Left lung (tissue), 10 donors: ENCODE data around the gene EPHB1. TPM values are rescaled to one million over a fixed set of nuclear protein-coding genes. Genes with fewer than 3 reads are reported as not detected.

Source experiments
- ATAC-seq: fragments of 200-7000 bp; cut with Tn5 transposase; one replicate; pipeline ENCODE4 v1.9.1; 2020; ENCODE audit warnings: moderate library complexity
- DNase-seq, 4 donors: peaks; one replicate each; pipeline ENCODE4 v3.0.0-alpha.2; 2013 to 2020
- H3K27ac ChIP-seq, 2 donors: fragments of 200-600 bp; sonication (generic) in 1 of 2; one replicate each; pipeline versions ENCODE4 v1.5.0 to v1.8.0; 2020 to 2021
- H3K27me3 ChIP-seq, 2 donors: fragments of 200-600 bp; sonication (generic) in 1 of 2; one replicate each; pipeline versions ENCODE4 v1.5.0 to v1.8.0; 2020 to 2021
- H3K36me3 ChIP-seq, 2 donors: fragments of 200-600 bp; sonication (generic) in 1 of 2; one replicate each; pipeline versions ENCODE4 v1.5.0 to v1.8.0; 2020 to 2021
- H3K4me1 ChIP-seq, 2 donors: fragments of 200-600 bp; one replicate each; pipeline ENCODE4 v1.8.0; 2021
- H3K4me3 ChIP-seq, 2 donors: fragments of 200-600 bp; sonication (generic) in 1 of 2; one replicate each; pipeline versions ENCODE4 v1.5.0 to v1.8.0; 2020 to 2021; ENCODE audit warnings: mild to moderate bottlenecking in 1 of 2
- H3K9me3 ChIP-seq, 2 donors: fragments of 200-600 bp; sonication (generic) in 1 of 2; one replicate each; pipeline versions ENCODE4 v1.5.0 to v1.8.0; 2020 to 2021
- CTCF ChIP-seq, 2 donors: fragments of 200-600 bp; sonication (generic) in 1 of 2; IDR thresholded peaks; one replicate each; pipeline versions ENCODE4 v1.5.0 to v1.8.0; 2021; ENCODE audit warnings: antibody characterized with exemption in 2 of 2
- intact Hi-C, 2 donors: fragments of 100-400 bp; cut with DNase I; formaldehyde crosslinking; loops; one replicate each; pipeline versions ENCODE4 v1.11.2 to v1.14.2; 2022
- polyA plus RNA-seq, 6 donors: library from polyadenylated mRNA; unstranded; fragments of 120-200 nt; gene quantifications; one replicate each; pipeline ENCODE4 v1.2.1, GENCODE V29; 2013; ENCODE audit not compliant: insufficient read length in 6 of 6
- total RNA-seq, 2 donors: library from RNA; stranded (reverse); fragmentation: NEBNext Ultra II Directional; extraction: Animal tissue kit (Norgen Biotek cat#: 25700); gene quantifications; one replicate each; pipeline ENCODE4 v1.2.1, GENCODE V29; 2021
- donor health status: DM: no; HTN: yes; CAD: no.
- donor health status: DM: no; HTN: no; CAD: no.

Gene EPHB1
- total and polyA plus RNA-seq, 8 donors = 1.1 to 4.3 (median 2.7) TPM

GRCh38 chr3:134847349-134847748 is 52.3 kb downstream of the EPHB1 start:
- no peaks in the 10 kb centered on the region for H3K36me3 ChIP-seq
- TF ChIP-seq CTCF (IDR thresholded peaks at IDR 0.05) = no peak

GRCh38 chr3:134849561-134849960 is 54.5 kb downstream of the EPHB1 start:
- Histone ChIP-seq H3K9me3 (no peaks in the 10 kb centered on the region), H3K36me3 (no peaks in the 10 kb centered on the region), H3K27me3 (no peaks in the 10 kb centered on the region), H3K27ac (no peak overlapping the region), H3K4me3 (no peak overlapping the region), H3K4me1 (no peaks in the 10 kb centered on the region)
- intact Hi-C loops = no loop called here
- ATAC-seq (no peak), DNase-seq (no peak)
- no peak for TF ChIP-seq CTCF (IDR thresholded peaks at IDR 0.05)

More at GRCh38 chr3:134847349-134847748, 52.3 kb downstream of the EPHB1 start:
- Histone ChIP-seq H3K4me3 (no peak overlapping the region), H3K9me3 (peaks cover 0 to 6% of the 10 kb centered on the region in 2 donors), H3K27me3 (no peaks in the 10 kb centered on the region), H3K4me1 (no peaks in the 10 kb centered on the region), H3K27ac (no peak overlapping the region)
- ATAC-seq (no peak), DNase-seq (no peak)
- intact Hi-C loops = no loop called here

DNA sequence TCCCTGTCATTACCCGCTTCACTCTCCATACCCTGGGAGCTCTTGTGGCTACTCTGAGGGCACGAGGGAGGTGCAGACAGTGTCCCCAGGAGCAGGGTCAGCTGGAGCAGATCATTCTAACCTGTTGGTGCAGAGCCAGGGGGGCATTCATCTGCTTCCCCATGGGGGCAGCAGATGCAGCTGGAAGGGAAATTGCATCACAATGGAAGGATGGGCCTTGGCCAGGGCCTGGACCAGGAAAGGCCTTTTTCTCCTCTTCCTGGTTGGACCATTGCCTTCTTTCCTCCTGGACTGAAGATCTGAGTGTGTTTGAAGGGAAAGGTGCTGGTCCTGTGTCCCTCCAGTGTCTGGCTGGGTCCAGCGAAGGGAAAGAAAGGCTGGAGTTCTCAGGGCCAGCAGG is 55.7 kb downstream of the EPHB1 start:
- no peak for ATAC-seq
- DNase-seq = peak in 1 of 4 donors; percentile 8
- intact Hi-C loops = no loop called here
- Histone ChIP-seq H3K9me3 (no peaks in the 10 kb centered on the region), H3K27ac (no peak overlapping the region), H3K36me3 (no peaks in the 10 kb centered on the region), H3K4me3 (no peak overlapping the region), H3K4me1 (no peaks in the 10 kb centered on the region), H3K27me3 (no peaks in the 10 kb centered on the region)
- no peak for TF ChIP-seq CTCF (IDR thresholded peaks at IDR 0.05)

GRCh38 chr3:134852132-134852531 is 57.1 kb downstream of the EPHB1 start:
- no peak for TF ChIP-seq CTCF (IDR thresholded peaks at IDR 0.05)
- Histone ChIP-seq H3K36me3 (no peaks in the 10 kb centered on the region), H3K4me1 (no peaks in the 10 kb centered on the region), H3K27me3 (no peaks in the 10 kb centered on the region), H3K9me3 (no peaks in the 10 kb centered on the region), H3K27ac (no peak overlapping the region), H3K4me3 (no peak overlapping the region)
- intact Hi-C loops = no loop called here
- ATAC-seq (no peak), DNase-seq (no peak)

DNA sequence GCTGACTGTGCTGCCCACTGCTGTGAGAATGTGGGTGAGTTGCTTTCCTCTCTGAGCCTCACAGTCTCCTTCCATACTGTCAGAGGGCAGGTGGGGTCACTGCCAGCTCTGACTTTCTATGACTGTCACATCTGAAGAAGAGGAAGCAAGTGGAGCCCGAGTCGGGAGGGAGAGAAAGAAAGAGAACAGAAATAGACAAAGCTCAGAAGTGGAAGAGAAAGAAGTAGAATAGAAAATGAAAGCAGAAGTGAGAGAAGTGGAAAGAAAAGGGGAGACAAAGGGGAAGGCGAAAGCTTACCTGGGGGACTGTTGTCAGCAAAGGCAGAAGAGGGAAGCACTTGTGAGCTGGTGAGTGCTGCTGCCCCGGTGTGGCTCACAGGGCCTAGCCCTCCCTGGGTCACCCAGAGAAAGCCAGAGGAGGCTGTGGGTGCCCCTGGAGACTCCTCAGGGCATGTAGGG is 57.9 kb downstream of the EPHB1 start:
- ATAC-seq = no peak

More for the DNA sequence above, 57.9 kb downstream of the EPHB1 start:
- Histone ChIP-seq H3K4me1 (no peaks in the 10 kb centered on the region), H3K27me3 (no peaks in the 10 kb centered on the region), H3K27ac (no peak overlapping the region), H3K36me3 (no peaks in the 10 kb centered on the region), H3K4me3 (no peak overlapping the region), H3K9me3 (no peaks in the 10 kb centered on the region)
- no peak for TF ChIP-seq CTCF (IDR thresholded peaks at IDR 0.05)
- DNase-seq = no peak
- intact Hi-C loops = no loop called here
